Kidney capillary endothelial cell (primary cell): Measurements from ENCODE around the gene PBRM1.
"Not testable (repeated sequence)": the region's sequence is repeated elsewhere in the genome, so short reads cannot be mapped to it uniquely, and the experiment has no call there.

Experiments
- DNase-seq: peaks from one replicate; pipeline ENCODE4 v3.0.0-alpha.2; 2018; ENCODE audit warnings: low spot score

The PBRM1 gene

DNA sequence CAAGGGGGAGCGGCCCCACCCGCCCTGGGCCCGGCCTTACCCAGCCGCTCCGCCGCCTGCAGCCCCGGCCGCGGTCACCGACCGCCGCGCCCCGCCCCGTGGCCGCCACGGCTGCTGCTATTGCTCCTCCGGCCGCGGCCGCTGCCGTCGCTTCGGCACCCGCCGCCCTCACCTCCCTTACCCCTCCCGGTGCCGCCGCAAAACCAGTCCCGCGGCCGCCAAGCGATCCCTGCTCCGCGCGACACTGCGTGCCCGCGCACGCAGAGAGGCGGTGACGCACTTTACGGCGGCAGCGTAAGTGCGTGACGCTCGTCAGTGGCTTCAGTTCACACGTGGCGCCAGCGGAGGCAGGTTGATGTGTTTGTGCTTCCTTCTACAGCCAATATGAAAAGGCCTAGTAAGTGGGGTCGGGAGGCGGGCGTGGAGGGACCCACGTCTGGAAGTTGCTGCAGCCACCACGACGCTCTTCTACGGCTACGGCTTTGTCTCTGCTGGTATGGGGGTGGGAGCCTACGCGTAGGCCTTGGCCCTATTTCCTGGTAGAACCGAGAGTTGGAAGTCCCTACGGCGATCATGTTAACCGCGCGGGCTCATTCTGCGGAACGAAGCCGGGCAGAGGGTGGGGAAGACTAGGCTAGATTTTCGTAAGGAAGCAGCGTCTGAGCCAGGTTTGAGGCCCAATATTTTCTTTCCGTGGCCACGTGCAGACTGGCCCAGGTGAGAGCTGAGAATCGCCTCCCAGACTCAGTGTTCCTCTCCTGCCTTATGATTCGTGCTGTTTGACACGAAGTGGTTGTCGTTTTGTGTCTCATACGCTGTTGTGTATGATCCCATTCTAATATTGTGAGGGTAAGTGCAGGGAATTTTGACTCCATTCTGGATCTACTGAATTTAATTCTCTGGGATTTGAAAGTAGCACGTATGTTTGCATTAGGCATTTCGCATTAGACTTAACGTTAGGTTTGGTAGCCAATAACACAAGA lies at the start of gene PBRM1, which contains the start of gene GNL3:
Gene PBRM1 (minus strand): TSS at position 205 of the 983 bp plus-strand sequence.
Gene GNL3 (plus strand): TSS at position 324 of the 983 bp plus-strand sequence. CDS start 61 bp downstream, at position 385.
- DNase-seq, result peak; percentile 92

DNA sequence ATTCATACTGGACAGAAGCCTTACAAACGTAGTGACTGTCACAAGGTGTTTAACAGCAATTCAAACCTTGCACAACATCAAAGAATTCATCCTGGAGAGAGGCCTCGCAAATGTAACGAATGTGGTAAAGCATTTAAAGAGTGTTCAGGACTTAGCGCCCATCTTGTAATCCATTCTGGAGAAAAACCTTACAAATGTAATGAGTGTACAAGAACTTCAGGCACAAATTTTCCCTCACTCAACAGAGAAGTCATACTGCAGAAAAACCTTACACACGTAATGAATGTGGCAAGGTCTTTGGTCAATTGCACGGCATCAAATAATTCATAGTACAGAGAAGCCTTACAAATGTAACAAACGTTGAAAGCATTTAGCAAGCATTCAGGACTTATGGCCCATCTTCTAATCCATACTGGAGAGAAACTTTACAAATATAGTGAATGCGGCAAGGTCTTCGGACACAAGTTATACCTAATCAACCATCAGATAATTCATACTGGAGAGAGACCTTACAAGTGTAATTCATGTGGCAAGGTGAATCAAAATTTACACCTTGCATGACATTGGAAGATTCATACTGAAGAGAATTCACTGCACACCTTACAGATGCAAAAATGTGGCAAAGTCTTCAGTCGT lies 47.7 kb upstream of the PBRM1 start:
- no peak for DNase-seq

DNA sequence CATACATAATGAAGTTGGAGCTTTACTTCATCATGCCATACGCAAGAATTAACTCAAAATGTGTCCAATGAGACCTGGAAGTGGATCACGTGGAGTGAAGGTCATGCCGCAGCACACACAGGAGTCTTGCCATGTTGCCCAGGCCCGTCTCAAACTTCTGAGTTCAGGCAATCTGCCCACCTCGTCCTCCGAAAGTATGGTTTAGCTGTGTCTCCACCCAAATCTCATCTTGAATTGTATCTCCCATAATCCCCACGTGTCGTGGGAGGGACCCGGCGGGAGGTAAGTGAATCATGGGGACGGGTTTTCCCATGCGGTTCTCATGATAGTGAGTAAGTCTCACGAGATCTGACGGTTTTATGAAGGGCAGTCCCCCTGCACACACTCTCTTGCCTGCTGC lies 45.9 kb upstream of the PBRM1 start:
- DNase-seq, result no peak

DNA sequence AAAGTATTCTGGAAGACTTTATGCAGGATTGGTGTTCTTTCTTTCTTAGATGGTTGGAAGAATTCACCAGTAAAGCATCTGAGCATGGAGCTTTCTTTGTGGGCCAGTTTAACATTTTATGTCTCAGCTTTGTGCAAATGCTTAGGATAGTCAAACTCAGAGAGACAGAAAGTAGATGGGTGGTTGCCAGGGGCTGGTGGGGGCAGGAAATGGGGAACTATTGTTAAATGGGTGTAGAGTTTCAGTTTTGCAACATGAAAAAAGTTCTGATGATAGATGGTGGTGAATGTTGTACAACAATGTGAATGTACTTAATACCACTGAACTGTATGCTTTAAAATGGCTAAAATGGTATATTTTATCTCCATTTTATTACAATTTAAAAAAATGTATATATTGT lies 45.0 kb upstream of the PBRM1 start:
- no peak for DNase-seq

DNA sequence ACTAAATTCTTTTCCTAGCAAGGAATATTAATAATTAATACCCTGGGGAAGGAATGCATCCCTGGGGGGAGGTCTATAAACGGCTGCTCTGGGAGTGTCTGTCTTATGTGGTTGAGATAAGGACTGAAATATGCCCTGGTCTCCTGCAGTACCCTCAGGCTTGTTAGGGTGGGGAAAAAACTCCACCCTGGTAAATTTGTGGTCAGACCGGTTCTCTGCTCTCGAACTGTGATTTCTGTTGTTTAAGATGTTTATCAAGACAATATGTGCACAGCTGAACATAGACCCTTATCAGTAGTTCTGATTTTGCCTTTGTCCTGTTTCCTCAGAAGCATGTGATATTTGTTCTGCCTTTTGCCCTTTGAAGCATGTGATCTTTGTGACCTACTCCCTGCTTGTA lies 43.0 kb upstream of the PBRM1 start:
- DNase-seq, result not testable (repeated sequence)

DNA sequence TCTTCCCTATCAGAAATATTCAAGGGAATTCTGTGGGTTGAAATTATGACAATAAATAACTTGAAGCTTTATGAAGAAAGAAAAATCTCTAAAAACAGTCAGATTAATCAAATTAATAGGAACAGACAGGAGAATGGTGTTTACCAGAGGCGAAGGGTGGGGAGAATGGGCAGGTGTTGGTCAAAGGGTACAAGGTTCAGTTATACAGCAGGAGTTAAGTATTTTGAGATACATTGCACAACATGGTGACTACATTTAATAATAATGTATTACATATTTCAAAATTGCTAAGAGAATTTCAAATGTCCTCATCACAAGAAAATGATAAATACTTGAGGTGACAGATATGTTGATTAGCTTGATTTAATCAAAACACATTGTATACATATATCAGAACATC lies 38.8 kb upstream of the PBRM1 start:
- DNase-seq, result no peak

DNA sequence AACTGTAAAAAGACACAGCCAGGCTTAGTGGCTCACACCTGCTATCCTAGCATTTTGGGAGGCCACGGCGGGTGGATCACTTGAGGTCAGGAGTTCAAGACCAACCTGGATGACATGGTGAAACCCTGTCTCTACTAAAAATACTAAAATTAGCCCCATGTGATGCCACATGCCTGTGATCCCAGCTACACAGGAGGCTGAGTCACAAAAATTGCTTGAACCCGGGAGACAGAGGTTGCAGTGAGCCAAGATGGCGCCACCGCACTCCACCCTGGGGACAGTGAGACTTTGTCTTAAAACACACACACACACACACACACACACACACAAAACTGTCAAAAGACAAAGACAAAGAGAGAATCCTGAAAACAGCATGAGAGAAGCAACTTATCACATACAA lies 38.2 kb upstream of the PBRM1 start:
- no peak for DNase-seq

DNA sequence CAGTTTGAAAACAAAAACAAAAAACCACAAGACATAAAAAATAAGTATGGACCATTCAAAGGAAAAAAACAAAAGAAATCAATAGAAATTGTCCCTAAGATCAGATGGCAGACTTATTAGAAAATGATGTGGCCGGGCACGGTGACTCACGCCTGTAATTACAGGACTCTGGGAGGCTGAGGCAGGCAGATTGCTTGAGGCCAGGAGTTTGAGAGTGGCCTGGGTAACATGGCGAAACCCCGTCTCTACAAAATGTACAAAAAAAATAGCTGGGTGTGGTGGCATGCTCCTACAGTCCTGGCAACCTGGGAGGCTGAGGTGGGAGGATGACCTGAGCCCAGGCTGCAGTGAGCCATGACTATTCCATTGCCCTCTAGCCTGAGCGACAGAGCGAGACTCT lies 36.8 kb upstream of the PBRM1 start:
- no peak for DNase-seq

DNA sequence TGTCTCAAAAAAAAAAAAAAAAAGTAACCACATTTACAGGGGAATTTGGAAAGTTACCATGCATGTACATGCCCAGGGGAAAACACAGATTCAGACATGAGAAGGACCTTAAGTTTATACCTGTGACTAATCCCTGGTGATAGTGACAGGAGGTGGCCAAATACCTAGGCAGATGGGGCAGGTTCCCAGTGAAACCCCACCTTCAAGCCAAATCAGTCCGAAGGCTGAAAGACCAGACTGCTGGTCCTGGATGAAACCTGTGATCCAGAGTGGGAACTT lies 36.0 kb upstream of the PBRM1 start:
- no peak for DNase-seq

DNA sequence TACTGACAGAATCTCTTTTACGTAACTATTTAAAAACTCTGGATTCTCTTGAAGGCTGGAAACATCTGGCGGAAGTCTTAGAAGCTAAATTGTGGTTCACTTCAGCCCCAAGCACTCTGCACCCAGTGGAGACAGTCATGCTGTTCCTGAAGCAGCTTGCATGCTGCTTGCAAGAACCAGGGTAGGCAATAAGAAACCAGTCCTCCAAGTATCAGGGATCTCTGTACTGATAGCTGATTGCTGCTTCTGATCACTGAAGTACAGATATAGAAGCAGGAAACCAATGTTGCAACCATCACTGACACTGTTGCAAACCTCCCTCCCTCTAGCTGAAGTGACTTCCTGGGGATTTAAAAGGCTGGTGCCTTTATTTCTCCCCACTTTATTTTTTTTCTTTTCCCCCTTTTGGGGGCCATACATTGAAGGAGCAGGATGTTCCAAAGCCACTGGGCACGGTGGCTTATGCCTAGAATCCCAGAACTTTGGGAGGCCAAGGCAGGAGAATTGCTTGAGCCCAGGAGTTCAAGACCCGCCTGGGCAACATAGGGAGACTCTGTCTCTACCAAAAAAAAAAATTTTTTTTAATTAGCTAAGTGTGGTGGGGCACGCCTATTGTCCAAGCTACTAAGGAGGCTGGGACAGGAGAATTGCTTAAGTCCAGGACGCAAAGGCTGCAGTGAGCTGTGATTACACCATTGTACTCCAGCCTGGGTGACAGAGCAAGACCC lies 35.5 kb upstream of the PBRM1 start:
- DNase-seq, result no peak

DNA sequence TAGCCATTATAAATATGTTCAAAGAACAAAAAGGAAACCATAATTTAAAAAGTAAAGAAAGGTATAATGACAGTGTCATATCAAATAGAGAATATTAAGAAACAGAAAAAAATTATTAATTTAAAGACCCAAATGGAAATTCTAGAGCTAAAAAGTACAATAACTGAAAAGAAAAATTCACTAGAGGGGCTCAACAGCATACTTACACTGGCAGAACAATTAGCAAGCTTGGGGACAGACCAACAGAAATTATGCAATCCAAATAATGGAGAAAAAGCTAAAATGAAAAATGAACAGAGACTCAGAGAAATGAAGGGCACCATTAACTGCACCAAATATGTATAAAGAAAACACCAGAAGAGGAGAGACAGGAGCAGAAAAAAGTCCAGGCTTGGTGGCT lies 33.9 kb upstream of the PBRM1 start:
- DNase-seq, result no peak

DNA sequence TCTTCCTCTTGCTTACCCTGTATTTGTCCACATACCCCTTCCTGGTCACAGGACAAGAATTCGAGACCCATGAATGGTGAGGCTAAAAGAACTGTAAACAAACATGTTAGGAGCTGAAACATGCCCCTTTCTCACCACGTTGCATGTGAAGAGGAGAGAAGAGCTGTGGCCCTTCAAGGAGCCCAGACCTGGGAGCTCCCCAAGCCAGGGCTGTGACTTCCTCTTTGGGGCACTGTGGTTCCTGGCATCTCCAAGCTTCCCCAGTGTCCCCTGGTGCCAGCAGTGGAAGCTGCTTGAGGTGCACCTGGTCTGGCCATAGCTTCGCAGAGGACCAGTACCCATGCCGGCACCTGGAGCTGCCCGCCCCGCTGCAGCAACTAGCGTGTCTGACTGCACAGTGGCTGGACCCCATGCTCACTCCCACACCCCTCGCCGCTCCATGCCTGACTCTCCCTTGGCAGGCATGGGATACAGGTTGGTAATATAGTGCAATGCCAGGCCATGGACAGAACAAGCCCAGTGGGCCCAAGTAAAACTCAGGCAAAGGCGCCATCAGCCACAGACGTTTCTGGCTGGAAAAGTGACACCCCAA lies 30.1 kb upstream of the PBRM1 start:
- DNase-seq, result no peak

DNA sequence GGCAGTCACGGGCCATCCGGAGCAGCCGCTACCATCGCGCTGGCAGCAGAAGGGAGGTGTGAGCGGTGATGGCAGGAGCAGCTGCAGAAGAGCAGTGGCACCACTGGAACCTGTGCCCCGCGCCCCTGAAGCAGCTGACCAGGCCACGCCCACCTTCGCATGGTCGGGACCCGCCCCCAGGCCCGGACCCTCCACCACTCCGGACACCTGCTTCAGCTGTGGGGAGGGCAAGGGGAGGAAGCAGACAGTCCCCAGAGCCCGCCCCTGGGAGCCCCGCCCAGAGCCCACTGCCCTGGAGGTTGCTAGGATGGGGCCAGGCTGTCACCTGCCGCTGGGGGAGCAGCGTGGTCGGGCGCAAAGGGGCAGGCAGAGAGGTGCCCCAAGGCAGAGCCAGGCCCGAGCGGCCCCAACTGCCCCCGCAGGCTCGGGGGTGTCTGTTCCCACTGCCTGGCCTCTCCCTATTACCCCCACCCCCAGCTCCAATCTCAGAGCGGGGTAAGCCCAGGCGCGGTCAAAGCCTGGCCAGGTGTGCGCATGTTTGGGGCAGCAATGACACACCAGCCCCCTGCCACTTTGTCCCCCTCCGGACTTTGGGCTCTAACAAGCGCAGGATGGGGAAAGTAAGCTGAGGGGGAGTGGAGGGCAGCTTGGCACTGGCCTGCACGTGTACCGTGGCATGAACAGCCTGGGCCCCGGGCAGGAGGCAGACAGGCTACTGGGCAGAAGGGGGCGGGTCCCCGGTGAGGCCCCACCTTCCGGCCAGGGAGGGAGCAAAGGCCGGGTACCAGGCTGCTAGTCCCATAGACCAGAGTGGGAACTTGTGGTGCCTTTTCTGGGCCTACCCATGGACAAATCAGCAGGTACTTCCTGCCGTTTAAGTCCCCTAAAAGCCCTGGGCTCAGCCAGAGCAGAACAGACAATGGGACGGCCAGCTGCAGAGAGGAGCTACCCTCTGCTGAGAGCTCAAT lies 28.9 kb upstream of the PBRM1 start:
- DNase-seq, result no peak

DNA sequence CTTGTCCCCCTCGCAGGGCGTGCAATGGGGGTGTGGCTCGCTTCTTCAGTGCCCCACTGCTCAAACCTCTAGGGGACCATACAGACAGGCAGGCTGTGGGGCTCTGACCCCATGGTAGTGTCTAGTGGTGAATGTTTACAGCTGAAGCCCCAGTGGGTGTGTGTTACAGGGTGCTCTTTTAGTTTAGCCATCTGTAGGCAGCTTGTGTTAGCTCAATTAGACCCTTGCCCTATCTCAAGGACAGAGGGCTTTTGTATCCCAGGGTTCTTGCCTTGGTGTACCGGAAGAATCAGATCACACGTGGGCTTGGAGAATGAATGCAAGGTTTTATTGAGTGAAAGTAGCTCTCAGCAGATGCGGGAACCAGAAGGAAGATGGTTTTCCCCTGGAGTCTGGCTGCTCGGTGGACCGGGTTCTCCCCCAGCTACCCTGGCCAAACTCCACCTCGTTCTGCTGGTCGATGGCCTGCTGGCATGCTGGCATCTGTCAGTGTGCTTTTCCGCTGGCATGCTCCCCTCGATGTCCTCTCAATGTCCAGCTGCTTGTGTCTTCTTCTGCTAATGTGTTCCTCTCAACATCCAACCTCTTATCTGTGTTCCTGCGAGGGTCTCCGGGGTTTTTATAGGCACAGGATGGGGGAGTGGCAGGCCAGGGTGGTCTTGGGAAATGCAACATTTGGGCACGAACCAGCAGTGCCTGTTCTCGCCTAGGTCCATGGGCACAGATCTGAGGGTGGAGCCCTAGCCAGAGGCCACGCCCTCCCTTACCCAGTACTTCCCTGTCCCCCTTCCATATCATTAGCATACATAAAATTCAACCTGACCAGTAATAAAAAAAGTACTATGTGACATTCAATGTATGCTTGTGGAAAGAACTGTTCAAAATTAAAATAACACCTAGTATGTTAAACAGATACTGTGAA lies 26.8 kb upstream of the PBRM1 start:
- no peak for DNase-seq

DNA sequence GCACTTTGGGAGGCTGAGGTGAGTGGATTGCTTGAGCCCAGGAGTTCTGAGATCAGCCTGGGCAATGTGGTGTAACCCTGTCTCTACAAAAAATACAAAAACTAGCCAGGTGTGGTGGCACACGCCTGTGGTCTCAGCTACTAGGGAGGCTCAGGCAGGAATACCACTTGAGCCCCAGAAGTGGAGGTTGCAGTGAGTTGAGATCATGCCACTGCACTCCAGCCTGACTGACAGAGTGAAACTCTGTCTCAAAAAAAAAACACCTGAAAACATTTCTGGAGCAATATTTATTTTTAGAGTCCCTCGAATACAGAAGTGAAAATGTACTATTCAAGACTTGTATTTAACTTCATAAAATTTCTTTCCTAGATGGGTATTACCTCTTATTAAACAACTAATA lies 24.8 kb upstream of the PBRM1 start:
- no peak for DNase-seq

DNA sequence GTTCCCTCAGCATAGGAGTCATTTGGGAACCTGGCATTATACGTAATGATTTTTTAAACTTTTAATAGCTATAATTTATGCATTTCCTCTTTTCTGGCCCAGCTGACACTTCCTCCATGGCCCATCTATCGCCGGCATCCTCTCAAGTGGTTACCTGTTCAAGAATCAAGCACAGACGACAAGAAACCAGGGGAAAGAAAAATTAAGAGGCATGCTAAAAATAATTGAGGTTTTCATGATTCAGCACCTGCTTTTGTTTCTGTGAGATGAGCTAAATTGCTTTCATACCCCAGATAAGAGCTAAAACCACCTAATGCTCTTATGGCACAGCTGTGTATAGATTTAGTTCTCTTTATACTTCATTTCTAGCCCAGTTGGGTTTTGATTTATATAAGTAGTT lies 21.9 kb upstream of the PBRM1 start:
- no peak for DNase-seq

DNA sequence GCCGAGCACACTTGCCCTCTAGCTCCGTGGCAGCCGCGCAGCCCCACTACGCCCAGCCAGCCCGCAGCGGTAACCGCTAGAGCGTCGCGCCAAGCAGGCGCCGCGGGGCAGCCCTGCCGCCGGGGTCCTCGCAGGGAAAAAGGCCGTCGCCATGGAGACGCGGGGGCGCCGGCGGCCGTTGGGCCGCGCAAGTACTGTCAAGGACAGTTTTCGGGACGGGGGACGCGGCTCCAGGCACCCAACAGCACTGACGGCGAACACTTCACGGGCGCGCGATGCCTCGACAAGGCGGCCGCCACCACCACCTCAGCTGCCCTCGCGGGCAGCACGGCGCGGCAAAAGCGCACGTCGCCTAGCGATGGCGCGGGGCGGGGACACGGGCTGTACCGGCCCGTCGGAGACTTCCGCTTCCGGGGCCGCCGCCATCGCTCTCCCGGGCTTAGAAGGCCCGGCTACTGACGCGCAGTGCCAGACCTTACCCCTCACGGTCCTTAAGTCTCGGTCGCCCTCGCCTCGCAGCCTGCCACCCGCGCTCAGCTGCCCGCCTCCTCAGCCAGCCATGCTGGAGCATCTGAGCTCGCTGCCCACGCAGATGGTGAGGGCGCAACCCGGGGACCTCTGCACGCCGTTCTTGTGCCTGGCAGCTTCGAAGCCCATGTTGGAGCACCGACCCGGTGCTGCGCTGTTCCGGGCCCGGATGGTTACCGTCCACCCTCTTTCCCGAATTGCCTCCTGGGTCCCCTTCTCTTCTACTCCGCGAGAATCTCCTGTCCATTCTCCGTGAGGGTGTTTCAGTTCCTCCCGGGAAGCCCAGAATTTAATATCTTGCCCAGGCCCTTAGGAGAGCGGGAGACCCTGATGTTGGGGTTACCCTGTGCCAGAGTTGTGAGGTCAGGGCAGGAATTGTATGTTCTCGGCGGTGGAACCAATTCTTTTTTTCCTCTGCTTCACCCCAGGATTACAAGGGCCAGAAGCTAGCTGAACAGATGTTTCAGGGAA lies 20.3 kb upstream of the PBRM1 start, which contains the start of the genes GLT8D1 and SPCS1:
Gene GLT8D1 (minus strand): TSS at position 104 of the 999 bp plus-strand sequence. CDS start 5,331 bp downstream, outside the sequence.
Gene SPCS1 (plus strand): TSS at position 419 of the 999 bp plus-strand sequence. CDS start 141 bp downstream, at position 560.
- peak; percentile 87 for DNase-seq

DNA sequence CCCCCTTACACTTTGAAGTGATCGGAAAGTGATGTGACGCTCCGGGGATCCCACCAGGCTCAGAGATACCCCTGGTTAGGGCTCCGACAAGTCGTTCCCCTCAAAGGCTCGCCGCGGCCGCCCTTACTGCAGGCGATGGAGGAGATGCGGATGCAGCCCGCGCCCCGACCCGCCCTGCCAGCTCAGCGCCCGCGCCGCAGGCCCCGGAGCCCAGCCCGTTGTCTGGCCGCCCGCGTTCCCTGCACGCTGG lies 19.6 kb upstream of the PBRM1 start:
- DNase-seq, result no peak
